Endodermal cell (in vitro differentiated cells): Measurements from ENCODE around the gene TCTN1. TPM values are rescaled to one million over a fixed set of nuclear protein-coding genes. Genes with fewer than 3 reads are reported as not detected.

Experiments used
- DNase-seq: peaks from one replicate; pipeline ENCODE4 v3.0.0-alpha.2; 2017
- H3K27ac ChIP-seq: 2 replicates; pipeline ENCODE4 v1.5.1; 2013; ENCODE audit warnings: mild to moderate bottlenecking, low read depth, low read length, moderate library complexity
- H3K27me3 ChIP-seq: 2 replicates; pipeline ENCODE4 v1.6.1; 2013; ENCODE audit warnings: mild to moderate bottlenecking, low read length, moderate library complexity; ENCODE audit not compliant: insufficient read depth, control insufficient read depth, poor library complexity, severe bottlenecking
- H3K36me3 ChIP-seq: 2 replicates; pipeline ENCODE4 v1.7.0; 2013; ENCODE audit warnings: mild to moderate bottlenecking, low read length, moderate library complexity; ENCODE audit not compliant: control insufficient read depth, insufficient read depth
- H3K4me1 ChIP-seq: one replicate; pipeline ENCODE4 v1.7.0; 2013; ENCODE audit warnings: low read length; ENCODE audit not compliant: control insufficient read depth, insufficient read depth
- H3K4me3 ChIP-seq: 2 replicates; pipeline ENCODE4 v1.5.1; 2013; ENCODE audit warnings: mild to moderate bottlenecking, low read length, moderate library complexity
- H3K9ac ChIP-seq: 2 replicates; pipeline ENCODE4 v1.6.1; 2013; ENCODE audit warnings: mild to moderate bottlenecking, low read length, moderate library complexity; ENCODE audit not compliant: poor library complexity, severe bottlenecking; ENCODE audit errors: extremely low read depth
- H3K9me3 ChIP-seq: 2 replicates; pipeline ENCODE4 v1.6.1; 2013; ENCODE audit warnings: mild to moderate bottlenecking, low read length, moderate library complexity; ENCODE audit not compliant: control insufficient read depth
- H3K27ac Mint-ChIP-seq: 2 replicates; pipeline ENCODE4 v1.8.0; 2020; ENCODE audit warnings: mixed read lengths
- H3K27me3 Mint-ChIP-seq: 2 replicates; pipeline ENCODE4 v1.8.0; 2021; ENCODE audit warnings: mild to moderate bottlenecking, mixed read lengths; ENCODE audit not compliant: insufficient read depth
- H3K36me3 Mint-ChIP-seq: 2 replicates; pipeline ENCODE4 v1.8.0; 2020; ENCODE audit warnings: low read depth, mixed read lengths
- H3K4me1 Mint-ChIP-seq: 2 replicates; pipeline ENCODE4 v1.8.0; 2020; ENCODE audit warnings: mixed read lengths
- H3K4me3 Mint-ChIP-seq: 2 replicates; pipeline ENCODE4 v1.8.0; 2020; ENCODE audit warnings: mild to moderate bottlenecking, moderate library complexity, mixed read lengths
- H3K9me3 Mint-ChIP-seq: 2 replicates; pipeline ENCODE4 v1.8.0; 2020; ENCODE audit warnings: mild to moderate bottlenecking, mixed read lengths
- WGBS, 2 experiments: methylation state at CpG; one replicate each; pipeline versions ENCODE4 v1.1.5 to v1.1.7; 2013; ENCODE audit warnings: missing lambda C conversion rate in 2 of 2, mixed read lengths in 1 of 2; ENCODE audit not compliant: insufficient coverage in 1 of 2, insufficient read length in 1 of 2; 5-methylcytosine and 5-hydroxymethylcytosine counted together
- total RNA-seq, 2 donors: library from RNA; stranded (reverse); fragmentation: NEBNext Ultra II Directional in 1 of 2; extraction: Animal tissue kit (Norgen Biotek cat#: 25700) in 1 of 2; gene quantifications; 2 replicates in 1 of 2; 3 replicates in 1 of 2; pipeline ENCODE4 v1.2.1, GENCODE V29; 2021
- TF ChIP-seq, protein P1 (sequence below): fragments of 200-600 bp; sonication (generic); conservative IDR thresholded peaks from 2 replicates; pipeline ENCODE4 v1.5.0; 2021; ENCODE audit warnings: antibody characterized with exemption, mild to moderate bottlenecking

The TCTN1 gene
- total RNA-seq, 2 donors from 2014 or later, result 29.5 to 44.9 TPM

DNA sequence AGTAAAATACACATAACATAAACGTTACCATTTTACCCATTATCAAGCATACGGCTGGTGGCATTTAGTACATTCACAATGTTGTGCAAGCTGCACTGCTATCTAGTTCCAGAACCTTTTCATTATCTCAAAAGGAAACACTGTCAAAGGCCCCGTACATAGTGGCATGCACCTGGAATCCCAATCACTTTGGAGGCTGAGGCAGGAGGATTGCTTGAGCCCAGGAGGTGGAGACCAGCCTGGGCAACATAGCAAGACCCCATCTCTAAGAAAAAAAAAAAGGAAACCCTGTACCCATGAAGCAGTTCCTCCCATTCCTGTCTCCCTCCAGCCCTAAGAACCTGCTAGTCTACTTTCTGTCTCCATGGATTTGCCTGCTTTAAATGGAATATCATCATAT, 82.4 kb downstream of the TCTN1 start:
- no peaks in the 10 kb centered on the region for H3K9me3 Mint-ChIP-seq
- TF ChIP-seq, protein P1, sequence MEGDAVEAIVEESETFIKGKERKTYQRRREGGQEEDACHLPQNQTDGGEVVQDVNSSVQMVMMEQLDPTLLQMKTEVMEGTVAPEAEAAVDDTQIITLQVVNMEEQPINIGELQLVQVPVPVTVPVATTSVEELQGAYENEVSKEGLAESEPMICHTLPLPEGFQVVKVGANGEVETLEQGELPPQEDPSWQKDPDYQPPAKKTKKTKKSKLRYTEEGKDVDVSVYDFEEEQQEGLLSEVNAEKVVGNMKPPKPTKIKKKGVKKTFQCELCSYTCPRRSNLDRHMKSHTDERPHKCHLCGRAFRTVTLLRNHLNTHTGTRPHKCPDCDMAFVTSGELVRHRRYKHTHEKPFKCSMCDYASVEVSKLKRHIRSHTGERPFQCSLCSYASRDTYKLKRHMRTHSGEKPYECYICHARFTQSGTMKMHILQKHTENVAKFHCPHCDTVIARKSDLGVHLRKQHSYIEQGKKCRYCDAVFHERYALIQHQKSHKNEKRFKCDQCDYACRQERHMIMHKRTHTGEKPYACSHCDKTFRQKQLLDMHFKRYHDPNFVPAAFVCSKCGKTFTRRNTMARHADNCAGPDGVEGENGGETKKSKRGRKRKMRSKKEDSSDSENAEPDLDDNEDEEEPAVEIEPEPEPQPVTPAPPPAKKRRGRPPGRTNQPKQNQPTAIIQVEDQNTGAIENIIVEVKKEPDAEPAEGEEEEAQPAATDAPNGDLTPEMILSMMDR, result no peak
- no peak for DNase-seq
- no peak overlapping the region for H3K27ac ChIP-seq
- H3K9me3 ChIP-seq, result no peaks in the 10 kb centered on the region
- H3K4me3 Mint-ChIP-seq, result no peak overlapping the region
- H3K9ac ChIP-seq, result no peak overlapping the region
- H3K27ac Mint-ChIP-seq, result no peak overlapping the region
- no peaks in the 10 kb centered on the region for H3K36me3 Mint-ChIP-seq
- H3K4me1 ChIP-seq, result peaks cover 3% of the 10 kb centered on the region
- H3K4me1 Mint-ChIP-seq, result peaks cover 6% of the 10 kb centered on the region
- H3K4me3 ChIP-seq, result no peak overlapping the region
- H3K27me3 ChIP-seq, result no peaks in the 10 kb centered on the region
- no peaks in the 10 kb centered on the region for H3K36me3 ChIP-seq
- H3K27me3 Mint-ChIP-seq, result peaks cover 4% of the 10 kb centered on the region
- 75 to 86% methylated on average over 2 to 3 of the region's 3 CpGs for WGBS, 2 experiments

DNA sequence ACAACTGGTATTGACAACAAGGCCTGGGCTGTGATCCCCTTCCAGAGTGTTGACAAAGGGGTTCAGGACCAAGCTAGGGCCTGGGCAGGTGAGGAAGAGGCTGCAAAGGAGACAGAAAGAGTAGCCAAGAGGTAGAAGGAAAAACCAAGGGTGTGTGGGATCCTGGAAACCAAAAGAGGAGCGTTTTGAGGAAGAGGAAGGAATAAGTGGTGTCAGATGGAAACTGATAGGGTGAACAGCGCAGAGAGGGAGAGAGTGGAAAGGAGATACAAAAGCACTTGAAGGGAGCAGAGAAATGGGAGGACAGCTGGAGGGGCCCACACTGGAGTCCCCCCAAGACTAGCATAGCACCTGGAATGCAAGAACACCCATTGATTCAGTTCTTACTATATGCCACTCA, 83.3 kb downstream of the TCTN1 start:
- no peak overlapping the region for H3K4me3 ChIP-seq
- DNase-seq, result no peak
- H3K36me3 Mint-ChIP-seq, result no peaks in the 10 kb centered on the region
- H3K9me3 ChIP-seq, result no peaks in the 10 kb centered on the region
- H3K4me1 Mint-ChIP-seq, result peaks cover 6% of the 10 kb centered on the region
- TF ChIP-seq, protein P1, result no peak
- no peak overlapping the region for H3K4me3 Mint-ChIP-seq
- H3K9me3 Mint-ChIP-seq, result no peaks in the 10 kb centered on the region
- H3K27ac Mint-ChIP-seq, result no peak overlapping the region
- 89 to 100% methylated on average over 2 of the region's 2 CpGs for WGBS, 2 experiments
- H3K4me1 ChIP-seq, result peaks cover 3% of the 10 kb centered on the region
- no peaks in the 10 kb centered on the region for H3K27me3 ChIP-seq
- H3K36me3 ChIP-seq, result no peaks in the 10 kb centered on the region
- no peaks in the 10 kb centered on the region for H3K27me3 Mint-ChIP-seq
- no peak overlapping the region for H3K9ac ChIP-seq
- H3K27ac ChIP-seq, result no peak overlapping the region

DNA sequence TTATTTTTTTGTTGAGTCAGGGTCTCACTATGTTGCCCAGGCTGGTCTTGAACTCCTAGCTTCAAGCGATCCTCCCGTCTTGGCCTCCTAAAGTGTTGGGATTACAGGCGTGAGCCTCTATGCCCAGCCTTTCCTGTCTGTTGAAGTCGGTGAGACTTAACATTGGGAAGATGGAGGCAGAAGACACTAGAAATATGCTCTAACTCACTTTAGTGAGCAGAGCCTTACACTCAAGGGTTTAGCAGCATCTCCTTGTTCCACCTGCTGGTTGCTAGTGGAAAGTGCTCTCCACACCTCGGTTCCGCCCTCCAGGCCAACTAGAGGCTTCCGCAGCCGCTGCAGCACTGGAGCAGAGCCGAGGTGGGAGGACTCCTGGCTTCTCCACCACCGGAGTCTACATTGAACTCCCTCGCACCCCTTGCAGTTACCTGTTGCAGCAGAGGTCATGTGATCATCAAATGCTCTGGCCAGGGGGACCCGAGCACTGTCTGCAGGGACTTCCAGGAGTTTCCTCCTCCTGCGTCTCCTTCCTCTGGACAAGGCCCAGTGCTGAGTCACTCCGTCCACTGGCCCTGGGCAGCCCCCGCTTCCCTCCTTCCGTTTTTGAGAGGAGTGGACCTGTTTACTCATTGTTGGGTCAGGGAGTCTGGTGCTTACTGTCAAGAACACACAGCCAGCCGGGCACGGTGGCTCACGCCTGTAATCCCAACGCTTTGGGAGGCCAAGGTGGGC, 84.4 kb downstream of the TCTN1 start:
- no peaks in the 10 kb centered on the region for H3K36me3 ChIP-seq
- TF ChIP-seq, protein P1, result peak; percentile 86
- no peaks in the 10 kb centered on the region for H3K27me3 Mint-ChIP-seq
- no peak overlapping the region for H3K27ac ChIP-seq
- WGBS, 2 experiments, result 59 to 71% methylated on average over 16 to 20 of the region's 20 CpGs
- no peak overlapping the region for H3K9ac ChIP-seq
- peak overlapping the region; percentile 64 for H3K27ac Mint-ChIP-seq
- no peaks in the 10 kb centered on the region for H3K9me3 ChIP-seq
- no peaks in the 10 kb centered on the region for H3K9me3 Mint-ChIP-seq
- H3K27me3 ChIP-seq, result no peaks in the 10 kb centered on the region
- no peak overlapping the region for H3K4me3 ChIP-seq
- H3K36me3 Mint-ChIP-seq, result no peaks in the 10 kb centered on the region
- peaks cover 6% of the 10 kb centered on the region for H3K4me1 Mint-ChIP-seq
- no peak overlapping the region for H3K4me3 Mint-ChIP-seq
- peaks cover 3% of the 10 kb centered on the region for H3K4me1 ChIP-seq
- DNase-seq, result peak; percentile 97

Other genes starting within 250 kb of the TCTN1 start
- gene ANAPC7, start 210.4 kb upstream of the TCTN1 start, total RNA-seq, result 100 to 1,000 TPM in 1 of 2 donors, 10 to 100 TPM in 1; 86.0 to 100 TPM
- 100 to 1,000 TPM; 218 to 227 TPM for gene ARPC3, start 163.8 kb upstream of the TCTN1 start, total RNA-seq
- gene GPN3, start 145.9 kb upstream of the TCTN1 start, total RNA-seq, result 10 to 100 TPM; 40.8 to 50.7 TPM
- 1 to 10 TPM; 5.5 to 7.2 TPM for gene FAM216A, start 145.3 kb upstream of the TCTN1 start, total RNA-seq
- gene VPS29, start 112.0 kb upstream of the TCTN1 start, total RNA-seq, result 10 to 100 TPM; 87.7 to 89.4 TPM
- under 1 TPM; 0.29 to 0.31 TPM for gene RAD9B, start 111.8 kb upstream of the TCTN1 start, total RNA-seq
- gene PPTC7, start 30.8 kb upstream of the TCTN1 start, total RNA-seq, result 10 to 100 TPM; 15.2 TPM
- gene HVCN1, start 75.0 kb downstream of the TCTN1 start, total RNA-seq, result 1 to 10 TPM; 8.8 to 9.5 TPM
- 100 to 1,000 TPM; 179 to 201 TPM for gene PPP1CC, start 128.8 kb downstream of the TCTN1 start, total RNA-seq
- 1 to 10 TPM in 1 of 2 donors, under 1 TPM in 1; 0.95 to 3.1 TPM for gene CCDC63, start 232.9 kb downstream of the TCTN1 start, total RNA-seq